Fibroblast of mammary gland (primary cell): Measurements from ENCODE around the gene EPB42.
"Not testable (repeated sequence)": the region's sequence is repeated elsewhere in the genome, so short reads cannot be mapped to it uniquely, and the experiment has no call there.

Source experiments
- DNase-seq: peaks from one replicate; pipeline ENCODE4 v3.0.0-alpha.2; 2010; ENCODE audit warnings: low read depth
- H3K4me3 ChIP-seq: 2 replicates; pipeline ENCODE4 v1.5.1; 2011; ENCODE audit warnings: low read depth, mild to moderate bottlenecking, low read length, moderate library complexity; ENCODE audit not compliant: control insufficient read depth
- TF ChIP-seq, protein P1 (sequence below): conservative IDR thresholded peaks from 2 replicates; pipeline ENCODE4 v1.5.1; 2011; ENCODE audit warnings: low read depth, low read length, inconsistent platforms; ENCODE audit not compliant: control insufficient read depth, insufficient read depth

Gene EPB42

DNA sequence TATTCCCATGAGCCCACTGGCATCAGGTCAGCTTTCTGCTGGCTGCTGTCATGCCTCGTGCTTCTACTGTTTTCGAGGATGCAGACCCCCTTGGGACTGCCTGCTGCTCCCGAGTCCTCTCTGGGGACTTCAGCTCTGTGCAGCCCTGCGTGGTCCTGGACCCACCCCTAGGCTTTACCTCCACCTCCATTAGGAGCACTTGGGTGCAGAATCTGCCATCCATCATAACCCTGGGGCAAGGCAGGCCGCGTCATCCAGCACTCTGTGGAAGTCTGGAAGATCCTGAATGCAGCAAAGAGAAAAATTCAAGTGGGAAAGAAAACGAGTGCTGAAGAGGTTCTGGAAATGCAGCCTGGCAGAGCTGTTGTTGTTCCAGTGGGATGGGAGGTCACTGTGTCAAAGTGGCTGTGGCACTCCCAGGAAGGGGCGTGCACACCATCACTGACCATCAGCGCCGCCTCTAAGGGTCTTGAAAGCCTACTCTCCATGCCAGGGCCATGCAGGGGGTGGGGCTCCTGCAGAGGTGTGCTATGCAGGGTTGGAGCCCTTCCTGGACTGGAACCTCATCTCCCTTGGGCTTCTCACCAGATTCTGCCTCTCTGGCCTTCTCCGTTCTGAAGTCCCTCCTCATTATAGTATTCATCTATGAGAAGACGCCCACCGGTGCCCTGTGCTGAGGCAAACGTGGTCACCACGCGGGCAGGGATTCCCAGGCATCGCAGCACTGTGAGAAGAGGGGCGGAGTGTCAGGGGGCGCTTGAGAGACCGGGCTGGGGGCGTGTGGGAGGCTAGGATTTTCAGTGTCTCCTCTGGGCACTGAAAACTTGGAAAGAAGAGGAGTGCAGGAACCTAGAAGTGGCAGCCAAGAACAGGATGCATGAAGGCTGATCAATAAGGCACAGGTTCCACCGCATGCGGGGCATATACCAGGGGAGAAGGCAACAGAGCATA lies 12.5 kb downstream of the EPB42 start:
- no peak for DNase-seq
- no peak overlapping the region for H3K4me3 ChIP-seq
- TF ChIP-seq, protein P1, sequence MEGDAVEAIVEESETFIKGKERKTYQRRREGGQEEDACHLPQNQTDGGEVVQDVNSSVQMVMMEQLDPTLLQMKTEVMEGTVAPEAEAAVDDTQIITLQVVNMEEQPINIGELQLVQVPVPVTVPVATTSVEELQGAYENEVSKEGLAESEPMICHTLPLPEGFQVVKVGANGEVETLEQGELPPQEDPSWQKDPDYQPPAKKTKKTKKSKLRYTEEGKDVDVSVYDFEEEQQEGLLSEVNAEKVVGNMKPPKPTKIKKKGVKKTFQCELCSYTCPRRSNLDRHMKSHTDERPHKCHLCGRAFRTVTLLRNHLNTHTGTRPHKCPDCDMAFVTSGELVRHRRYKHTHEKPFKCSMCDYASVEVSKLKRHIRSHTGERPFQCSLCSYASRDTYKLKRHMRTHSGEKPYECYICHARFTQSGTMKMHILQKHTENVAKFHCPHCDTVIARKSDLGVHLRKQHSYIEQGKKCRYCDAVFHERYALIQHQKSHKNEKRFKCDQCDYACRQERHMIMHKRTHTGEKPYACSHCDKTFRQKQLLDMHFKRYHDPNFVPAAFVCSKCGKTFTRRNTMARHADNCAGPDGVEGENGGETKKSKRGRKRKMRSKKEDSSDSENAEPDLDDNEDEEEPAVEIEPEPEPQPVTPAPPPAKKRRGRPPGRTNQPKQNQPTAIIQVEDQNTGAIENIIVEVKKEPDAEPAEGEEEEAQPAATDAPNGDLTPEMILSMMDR = no peak

DNA sequence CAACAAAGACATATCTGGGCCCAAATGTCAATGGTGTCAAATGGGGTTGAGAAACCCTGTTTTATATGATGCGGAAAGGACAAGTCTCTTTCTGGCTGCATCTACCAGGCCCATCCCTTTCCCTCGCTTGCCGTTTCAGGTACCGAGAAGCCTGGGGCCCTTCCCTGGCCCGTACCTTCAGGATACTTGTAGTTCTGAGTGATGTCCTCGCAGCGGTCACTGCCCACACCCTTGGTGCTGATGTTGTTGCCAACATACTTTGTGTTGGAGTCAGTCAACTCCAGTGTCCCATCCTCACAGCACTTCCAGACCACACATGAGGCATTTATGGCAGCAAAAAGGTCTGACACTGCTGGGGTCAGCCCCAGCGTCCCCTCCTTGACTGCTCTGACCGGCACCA lies 13.8 kb downstream of the EPB42 start:
- no peak for DNase-seq
- H3K4me3 ChIP-seq = no peak overlapping the region
- TF ChIP-seq, protein P1 = no peak

DNA sequence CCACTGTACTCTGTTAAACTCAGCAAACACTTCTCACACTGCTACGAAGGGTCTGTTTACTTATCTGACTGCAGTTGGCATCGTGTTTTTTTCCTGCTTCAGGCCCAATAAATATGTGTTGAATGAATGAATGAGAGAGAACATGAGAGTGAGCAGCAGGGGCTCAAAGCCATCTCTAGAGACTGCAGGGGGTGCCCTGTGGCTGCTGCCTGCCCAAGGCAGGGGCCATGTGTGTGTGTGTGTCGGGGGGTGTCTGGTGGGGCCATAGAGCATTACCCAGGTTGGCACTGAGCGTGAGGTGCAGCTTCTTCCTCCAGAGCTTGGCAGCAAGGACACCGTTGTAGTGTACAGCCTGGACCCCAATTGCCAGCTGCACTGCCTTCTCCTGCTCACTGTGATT lies 14.8 kb downstream of the EPB42 start:
- DNase-seq = no peak
- TF ChIP-seq, protein P1 = no peak

DNA sequence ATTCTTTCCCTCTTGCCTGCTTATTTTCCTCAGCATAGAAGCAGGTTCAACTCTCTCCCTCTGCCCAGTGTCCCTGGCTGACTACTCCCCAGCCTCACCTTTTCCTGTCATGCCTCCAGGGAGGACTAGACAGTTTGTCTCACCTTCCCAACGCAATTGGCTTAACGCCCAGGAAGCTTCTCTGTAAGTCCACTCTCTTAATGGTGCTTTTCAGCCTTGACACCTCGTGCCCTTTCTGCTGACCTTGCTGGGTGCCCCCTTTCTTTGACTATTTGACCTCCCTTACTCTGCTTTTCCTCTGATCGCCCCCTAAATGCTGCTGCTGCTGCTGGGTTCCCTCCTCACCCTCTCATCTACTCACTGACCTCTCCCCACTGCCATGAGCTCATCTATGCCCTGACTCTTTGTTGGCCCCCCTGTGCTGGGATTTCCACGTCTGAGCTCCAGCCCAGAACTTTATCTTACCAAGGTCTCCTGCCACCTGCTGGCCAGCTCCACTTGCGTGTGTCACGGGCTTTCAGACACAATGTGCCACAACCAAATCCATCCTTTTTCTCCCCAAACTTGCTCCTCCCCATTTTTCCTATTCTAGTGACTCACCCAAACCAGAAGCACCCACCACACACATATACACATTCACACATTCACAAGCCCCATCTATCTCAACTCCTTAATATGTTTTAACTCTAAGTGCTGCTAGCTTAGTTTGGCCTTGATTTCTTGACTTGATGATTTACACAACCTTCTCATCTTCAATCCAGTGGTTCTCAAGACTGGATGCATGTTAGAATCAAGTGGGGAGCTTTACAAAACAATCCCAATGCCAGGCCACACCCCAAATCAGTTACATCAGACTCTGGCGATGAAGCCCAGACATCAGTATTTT lies 16.6 kb downstream of the EPB42 start:
- TF ChIP-seq, protein P1 = peak; percentile 70
- peak; percentile 78 for DNase-seq
- H3K4me3 ChIP-seq = no peak overlapping the region

More for the DNA sequence above, 14.8 kb downstream of the EPB42 start:
- no peak overlapping the region for H3K4me3 ChIP-seq

DNA sequence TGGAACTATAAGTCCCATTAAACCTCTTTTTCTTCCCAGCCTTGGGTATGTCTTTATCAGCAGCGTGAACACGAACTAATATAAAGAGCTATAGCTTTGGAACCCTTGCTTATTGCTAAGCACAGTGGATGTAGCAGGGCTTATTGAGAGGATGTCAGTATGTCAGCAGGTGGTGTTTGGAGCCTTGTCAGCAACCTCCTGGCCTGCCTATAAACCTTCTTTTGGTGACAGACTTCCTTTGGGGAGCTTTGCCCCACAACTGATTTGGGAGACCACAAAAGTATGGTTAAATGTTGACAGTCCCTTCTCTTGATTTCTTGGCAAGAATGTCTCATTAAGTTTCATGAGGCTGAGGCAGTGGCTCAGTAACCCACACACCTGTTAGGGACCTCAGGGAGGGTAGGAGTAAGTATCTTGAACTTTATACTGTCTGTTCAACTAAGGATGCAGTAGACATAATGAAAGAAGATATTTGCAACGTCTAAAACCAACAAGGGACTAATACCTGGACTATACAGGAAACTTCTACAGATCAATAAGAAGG lies 20.8 kb downstream of the EPB42 start:
- TF ChIP-seq, protein P1 = no peak
- H3K4me3 ChIP-seq = no peak overlapping the region

DNA sequence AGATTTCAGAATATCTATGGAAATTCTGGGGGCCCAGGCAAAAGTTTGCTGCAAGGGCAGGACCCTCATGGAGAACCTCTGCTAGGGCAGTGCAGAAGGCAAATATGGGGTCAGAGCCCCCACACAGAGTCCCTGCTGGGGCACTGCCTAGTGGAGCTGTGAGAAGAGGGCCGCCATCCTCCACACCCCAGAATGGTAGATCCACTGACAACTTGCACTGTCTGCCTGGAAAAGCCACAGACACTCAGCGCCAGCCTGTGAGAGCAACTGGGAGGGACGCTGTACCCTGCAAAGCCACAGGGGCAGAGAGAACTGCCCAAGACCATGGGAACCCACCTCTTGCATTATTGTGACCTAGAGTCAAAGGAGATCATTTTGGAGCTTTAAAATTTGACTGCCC lies 21.8 kb downstream of the EPB42 start:
- TF ChIP-seq, protein P1 = no peak
- H3K4me3 ChIP-seq = no peak overlapping the region
- DNase-seq = no peak

More for the DNA sequence above, 20.8 kb downstream of the EPB42 start:
- DNase-seq = no peak

DNA sequence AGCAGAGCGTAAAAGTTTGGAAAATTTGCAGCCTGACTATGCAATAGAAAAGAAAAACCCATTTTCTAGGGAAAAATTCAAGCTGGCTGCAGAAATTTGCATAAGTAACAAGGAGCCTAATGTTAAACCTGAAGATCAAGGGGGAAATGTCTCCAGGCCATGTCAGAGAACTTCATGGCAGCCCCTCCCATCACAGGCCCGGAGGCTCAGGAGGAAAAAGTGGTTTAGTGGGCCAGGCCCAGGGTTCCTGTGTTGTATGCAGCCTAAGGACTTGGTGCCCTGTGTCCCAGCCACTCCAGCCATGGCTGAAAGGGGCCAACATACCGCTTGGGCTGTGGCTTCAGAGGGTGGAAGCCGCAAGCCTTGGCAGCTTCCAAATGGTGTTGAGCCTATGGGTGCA lies 22.3 kb downstream of the EPB42 start:
- not testable (repeated sequence) for DNase-seq

DNA sequence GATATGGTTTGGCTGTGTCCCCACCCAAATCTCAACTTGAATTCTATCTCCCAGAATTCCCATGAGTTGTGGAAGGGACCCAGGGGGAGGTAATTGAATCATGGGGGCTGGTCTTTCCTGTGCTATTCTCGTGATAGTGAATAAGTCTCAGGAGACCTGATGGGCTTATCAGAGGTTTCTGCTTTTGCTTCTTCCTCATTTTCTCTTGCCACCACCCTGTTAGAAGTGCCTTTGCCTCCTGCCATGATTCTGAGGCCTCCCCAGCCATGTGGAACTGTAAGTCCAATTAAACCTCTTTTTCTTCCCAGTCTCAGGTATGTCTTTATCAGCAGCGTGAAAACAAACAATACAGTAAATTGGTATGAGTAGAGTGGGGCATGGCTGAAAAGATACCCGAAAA lies 23.0 kb downstream of the EPB42 start:
- DNase-seq, H3K4me3 ChIP-seq: not testable (repeated sequence)

More for the DNA sequence above, 22.3 kb downstream of the EPB42 start:
- H3K4me3 ChIP-seq = not testable (repeated sequence)
